Osteocyte (in vitro differentiated cells): ENCODE results near the gene SVEP1. TPM values are rescaled to one million over a fixed set of nuclear protein-coding genes. Genes with fewer than 3 reads are reported as not detected.

ENCODE experiments used
- DNase-seq: peaks from one replicate; pipeline ENCODE4 v3.0.0; 2021; ENCODE audit warnings: mixed read lengths; ENCODE audit not compliant: unreplicated experiment; ENCODE audit errors: extremely low spot score
- H3K27ac Mint-ChIP-seq: one replicate; pipeline ENCODE4 v1.8.0; 2021; ENCODE audit warnings: mild to moderate bottlenecking, mixed read lengths; ENCODE audit not compliant: unreplicated experiment
- H3K27me3 Mint-ChIP-seq: one replicate; pipeline ENCODE4 v1.8.0; 2021; ENCODE audit warnings: mixed read lengths; ENCODE audit not compliant: unreplicated experiment
- H3K36me3 Mint-ChIP-seq: one replicate; pipeline ENCODE4 v1.8.0; 2021; ENCODE audit warnings: mixed read lengths; ENCODE audit not compliant: unreplicated experiment
- H3K4me1 Mint-ChIP-seq: one replicate; pipeline ENCODE4 v1.8.0; 2021; ENCODE audit warnings: mixed read lengths; ENCODE audit not compliant: unreplicated experiment
- H3K4me3 Mint-ChIP-seq: one replicate; pipeline ENCODE4 v1.8.0; 2021; ENCODE audit warnings: mild to moderate bottlenecking, moderate library complexity, mixed read lengths; ENCODE audit not compliant: unreplicated experiment
- H3K9me3 Mint-ChIP-seq: one replicate; pipeline ENCODE4 v1.8.0; 2021; ENCODE audit warnings: mixed read lengths; ENCODE audit not compliant: unreplicated experiment
- CTCF ChIP-seq: fragments of 200-600 bp; sonication (generic); IDR thresholded peaks from 2 replicates; pipeline ENCODE4 v1.5.0; 2021; ENCODE audit warnings: antibody characterized with exemption, mild to moderate bottlenecking, moderate library complexity
- total RNA-seq: library from RNA; stranded (reverse); gene quantifications from 2 replicates; pipeline ENCODE4 v1.2.1, GENCODE V29; 2021

The SVEP1 gene
- total RNA-seq, 1 donor from 2014 or later: 3.1 TPM

DNA sequence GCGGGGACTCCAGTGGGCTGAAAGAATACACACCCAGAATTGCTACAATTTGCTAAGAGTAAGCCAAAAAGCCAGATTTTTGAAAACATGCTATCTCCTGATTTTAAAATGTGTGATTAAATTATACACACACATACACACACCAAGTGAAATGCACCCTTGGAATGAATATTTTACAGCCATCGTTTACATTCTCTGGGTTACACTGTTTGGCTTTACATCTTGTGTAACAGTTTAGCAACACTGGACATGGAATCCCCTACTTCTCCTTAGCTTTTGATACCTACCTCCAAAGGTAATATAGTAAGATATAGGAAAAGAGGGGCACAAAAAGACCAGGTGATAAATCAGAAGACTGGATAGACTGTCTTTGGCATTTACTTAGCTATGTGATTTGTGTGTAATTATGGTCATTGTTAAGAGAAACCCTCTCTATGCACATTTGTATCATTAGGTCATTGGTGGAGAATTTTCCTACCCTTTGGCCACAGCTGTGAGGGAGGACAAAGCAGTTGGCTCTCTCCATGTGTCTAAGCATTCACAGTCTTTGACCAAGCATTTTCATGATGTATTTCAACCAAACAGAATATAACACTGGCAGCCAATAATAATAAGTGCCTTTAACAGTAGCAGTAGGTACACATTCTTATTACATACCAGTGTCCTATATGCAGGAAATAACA lies 7.6 kb downstream of the SVEP1 start:
- Mint-ChIP-seq H3K27ac (no peak overlapping the region), H3K4me3 (no peak overlapping the region), H3K27me3 (peaks cover 13% of the 10 kb centered on the region), H3K9me3 (no peaks in the 10 kb centered on the region), H3K4me1 (peaks cover 20% of the 10 kb centered on the region), H3K36me3 (no peaks in the 10 kb centered on the region)
- no peak for DNase-seq
- no peak for TF ChIP-seq CTCF

GRCh38 chr9:110566156-110566555 lies 13.4 kb downstream of the SVEP1 start:
- H3K27ac Mint-ChIP-seq: no peak overlapping the region
- no peaks in the 10 kb centered on the region for H3K4me1 Mint-ChIP-seq
- peaks cover 3% of the 10 kb centered on the region for H3K27me3 Mint-ChIP-seq
- no peaks in the 10 kb centered on the region for H3K9me3 Mint-ChIP-seq
- TF ChIP-seq CTCF: no peak
- DNase-seq: no peak
- no peak overlapping the region for H3K4me3 Mint-ChIP-seq
- H3K36me3 Mint-ChIP-seq: no peaks in the 10 kb centered on the region

DNA sequence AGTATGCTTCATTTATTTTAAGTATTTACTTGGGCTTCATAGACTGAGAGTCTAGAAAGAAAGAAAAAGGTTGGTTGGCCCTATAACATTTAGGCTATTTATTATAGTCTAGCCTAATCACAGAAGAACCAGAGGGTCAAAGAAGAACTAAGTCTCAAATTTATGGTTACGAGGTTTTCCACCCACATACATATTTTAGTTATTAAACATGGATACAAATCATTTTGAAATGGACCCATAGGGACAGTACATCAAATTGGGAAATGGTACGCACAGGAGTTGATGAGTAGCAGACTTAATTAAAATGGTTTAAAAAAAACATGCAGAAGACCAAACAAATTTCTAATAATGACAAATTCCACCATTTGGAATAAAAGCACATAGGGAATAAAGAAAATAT lies 17.7 kb downstream of the SVEP1 start:
- Mint-ChIP-seq H3K9me3 (no peaks in the 10 kb centered on the region), H3K27ac (no peak overlapping the region), H3K36me3 (no peaks in the 10 kb centered on the region), H3K4me3 (no peak overlapping the region), H3K27me3 (no peaks in the 10 kb centered on the region), H3K4me1 (peaks cover 3% of the 10 kb centered on the region)
- no peak for DNase-seq
- no peak for TF ChIP-seq CTCF

DNA sequence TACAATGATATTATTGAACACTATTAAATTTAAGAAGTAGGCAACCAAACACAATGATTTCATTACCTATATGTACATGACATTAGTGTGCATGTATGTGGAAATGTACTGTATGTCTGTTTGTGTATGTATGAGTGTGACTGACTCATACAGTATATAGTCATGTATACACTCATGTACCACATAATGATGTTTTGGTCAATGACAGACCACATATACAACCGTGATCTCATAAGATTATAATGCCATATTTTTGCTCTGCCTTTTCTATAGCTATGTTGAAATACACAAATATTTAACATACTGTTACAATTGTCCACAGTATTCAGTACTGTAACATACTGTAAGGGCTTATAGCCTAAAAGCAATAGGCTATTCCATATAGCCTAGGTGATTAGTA lies 19.7 kb downstream of the SVEP1 start:
- no peaks in the 10 kb centered on the region for H3K36me3 Mint-ChIP-seq
- H3K27me3 Mint-ChIP-seq: no peaks in the 10 kb centered on the region
- no peak overlapping the region for H3K27ac Mint-ChIP-seq
- H3K9me3 Mint-ChIP-seq: no peaks in the 10 kb centered on the region
- H3K4me1 Mint-ChIP-seq: peaks cover 17% of the 10 kb centered on the region
- no peak for TF ChIP-seq CTCF
- H3K4me3 Mint-ChIP-seq: no peak overlapping the region
- DNase-seq: no peak

DNA sequence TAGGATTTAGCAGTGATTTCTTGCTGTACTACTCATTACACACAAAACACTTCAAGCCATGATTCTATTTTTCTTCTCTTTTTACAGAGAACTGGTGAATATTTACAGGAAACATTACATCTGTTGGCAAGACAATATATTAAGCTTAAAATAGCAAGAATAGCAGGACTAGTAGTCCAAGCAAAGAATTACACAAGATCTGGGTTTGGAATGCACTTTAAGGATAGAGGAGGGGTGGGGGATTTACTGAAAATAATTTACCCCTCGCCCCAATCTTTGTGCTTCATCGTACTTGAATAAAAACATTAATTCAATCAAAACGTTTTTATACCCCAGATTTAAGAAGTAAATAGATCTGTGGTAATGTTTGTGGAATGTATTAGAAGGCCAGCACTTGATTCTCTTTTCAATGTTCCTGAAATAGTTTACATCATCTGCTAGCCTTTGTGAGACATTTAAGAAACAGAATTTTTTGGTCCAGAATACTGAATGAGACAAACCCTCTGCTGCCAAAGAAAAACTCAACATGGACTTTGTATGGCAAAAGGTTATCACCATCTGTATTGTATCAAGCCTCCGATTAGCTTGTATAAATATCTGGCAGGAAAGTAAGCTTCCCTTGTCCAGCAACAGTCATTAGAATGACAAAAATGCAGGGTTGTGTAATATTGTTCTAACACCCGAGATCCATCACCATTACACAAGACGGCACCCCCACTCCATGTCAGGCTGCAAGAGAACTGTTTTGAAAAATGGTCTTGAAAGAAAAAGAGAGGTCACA lies 23.8 kb downstream of the SVEP1 start:
- Mint-ChIP-seq H3K4me1 (peaks cover 18% of the 10 kb centered on the region), H3K27me3 (no peaks in the 10 kb centered on the region), H3K9me3 (no peaks in the 10 kb centered on the region), H3K27ac (peak overlapping the region; percentile 73), H3K36me3 (no peaks in the 10 kb centered on the region), H3K4me3 (no peak overlapping the region)
- TF ChIP-seq CTCF: no peak
- no peak for DNase-seq
